GDM1 (cell line): ENCODE data around the gene BCL7B.
"Not testable (repeated sequence)": the region's sequence is repeated elsewhere in the genome, so short reads cannot be mapped to it uniquely, and the experiment has no call there.

Experiments used
- DNase-seq: peaks from one replicate; lab custom pipeline; 2025; lab: John Stamatoyannopoulos, UW

Gene BCL7B

GRCh38 chr7:73495507-73495906 is 62.0 kb downstream of the BCL7B start:
- not testable (repeated sequence) for DNase-seq

- DNase-seq, result no peak
These were observed 67.5 kb downstream of the BCL7B start for GRCh38 chr7:73489976-73490375.

GRCh38 chr7:73487486-73487885 is 70.0 kb downstream of the BCL7B start:
- DNase-seq, result no peak
